ENCODE measurements around the gene MDH2. TPM values are rescaled to one million over a fixed set of nuclear protein-coding genes. Genes with fewer than 3 reads are reported as not detected.

MDH2 gene
- total RNA-seq, 1 experiment from 2014 or later = 313 TPM

DNA sequence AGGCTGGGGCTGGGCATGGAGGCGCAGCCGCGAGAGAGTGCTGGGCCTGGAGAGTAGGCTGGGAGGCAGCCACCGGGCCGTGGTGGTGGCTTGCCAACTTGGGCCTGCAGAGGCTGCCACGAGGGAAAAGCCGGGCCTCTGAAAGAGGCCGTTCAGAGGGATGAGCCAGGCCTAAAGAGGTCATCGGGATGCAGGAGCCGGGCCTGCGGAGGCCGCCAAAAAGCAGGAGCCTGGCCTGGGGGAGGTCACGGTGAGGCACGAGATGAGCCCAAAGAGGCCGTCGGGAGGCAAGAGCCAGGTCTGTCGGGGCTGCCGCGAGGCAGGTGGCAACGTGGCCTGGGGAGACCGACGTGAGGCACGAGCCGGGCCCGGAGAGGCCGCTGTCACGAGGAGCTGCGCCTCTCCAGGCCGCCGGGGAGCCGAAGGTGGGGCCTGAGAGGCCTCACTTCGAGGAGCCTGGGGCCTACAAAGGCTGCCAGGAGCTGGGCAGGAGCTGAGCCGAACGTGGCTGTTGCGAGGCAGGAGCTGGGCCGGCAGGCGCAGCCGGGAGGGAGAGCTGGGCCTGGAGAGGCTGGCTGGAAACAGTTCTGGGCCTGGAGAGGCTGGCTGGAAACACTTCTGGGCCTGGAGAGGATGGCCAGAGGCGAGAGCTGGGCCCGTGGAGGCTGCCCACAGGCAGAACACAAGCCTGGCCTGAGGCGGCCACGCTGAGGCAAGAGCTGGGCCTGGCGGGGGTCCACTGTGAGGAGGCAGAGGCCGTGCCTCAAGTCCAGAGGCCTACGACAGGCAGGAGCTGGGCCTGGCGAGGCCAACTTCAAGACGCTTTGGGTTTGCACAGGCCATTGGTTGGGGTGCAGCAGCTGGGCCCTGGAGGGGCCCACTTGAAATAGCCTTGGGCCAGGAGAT lies 24.6 kb downstream of the MDH2 start:
- POLR2A ChIA-PET = interaction anchor here (0.6 kb wide), 1 partner anchor 56 kb away, joined by 3 read pairs; no protein-coding TSS in a partner anchor
- no peaks in the 10 kb centered on the region for H3K9me3 Mint-ChIP-seq (ENCODE audit: unreplicated experiment)
- CTCF ChIA-PET = no interaction called here

DNA sequence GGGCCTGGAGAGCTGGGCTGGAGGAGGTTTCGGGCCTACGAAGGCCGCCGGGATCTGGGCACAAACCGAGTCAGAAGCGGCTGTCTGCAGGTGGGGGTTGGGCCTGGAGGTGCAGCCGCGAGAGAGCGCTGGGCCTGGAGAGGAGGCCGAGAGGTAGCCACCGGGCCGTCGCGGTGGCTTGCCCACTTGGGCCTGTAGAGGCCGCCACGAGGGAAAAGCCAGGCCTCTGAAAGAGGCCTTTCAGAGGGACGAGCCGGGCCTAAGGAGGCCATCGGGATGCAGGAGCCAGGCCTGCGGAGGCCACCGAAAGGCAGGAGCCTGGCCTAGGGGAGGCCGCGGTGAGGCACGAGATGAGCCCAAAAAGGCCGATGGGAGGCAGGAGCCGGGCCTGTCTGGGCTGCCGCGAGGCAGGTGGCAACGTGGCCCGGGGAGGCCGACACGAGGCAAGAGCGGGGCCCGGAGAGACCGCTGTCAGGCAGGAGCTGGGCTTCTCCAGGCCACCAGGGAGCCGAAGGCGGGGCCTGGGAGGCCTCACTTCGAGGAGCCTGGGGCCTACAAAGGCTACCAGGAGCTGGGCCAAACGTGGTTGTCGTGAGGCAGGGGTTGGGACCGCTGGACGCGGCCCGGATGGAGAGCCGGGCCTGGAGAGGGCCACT lies 25.6 kb downstream of the MDH2 start:
- ChIA-PET POLR2A (no interaction called here), CTCF (interaction anchor here (0.6 kb wide), 1 partner anchor 52 kb away, joined by 4 read pairs; no protein-coding TSS in a partner anchor)
- Histone ChIP-seq H3K27me3 (replicated peaks; ENCODE audit: control insufficient read depth, insufficient read depth, low read length) (no peaks in the 10 kb centered on the region), H3K36me3 (ENCODE audit: control insufficient read depth, insufficient read depth, low read length) (no peaks in the 10 kb centered on the region), H3K4me1 (no peaks in the 10 kb centered on the region), H3K4me3 (ENCODE audit: low read depth, low read length) (no peak overlapping the region), H3K9me3 (no peaks in the 10 kb centered on the region)
- Mint-ChIP-seq H3K9me3 (ENCODE audit: unreplicated experiment) (no peaks in the 10 kb centered on the region), H3K4me1 (ENCODE audit: low read depth, unreplicated experiment) (no peaks in the 10 kb centered on the region), H3K27me3 (ENCODE audit: insufficient read depth, unreplicated experiment) (no peaks in the 10 kb centered on the region), H3K4me3 (ENCODE audit: unreplicated experiment) (no peak overlapping the region), H3K36me3 (ENCODE audit: insufficient read depth, unreplicated experiment) (no peaks in the 10 kb centered on the region), H3K27ac (ENCODE audit: unreplicated experiment) (no peak overlapping the region)
- no peak for DNase-seq
- intact Hi-C loops (cut with micrococcal nuclease; ENCODE audit: unreplicated experiment) = no loop called here
- no TSS peak for BruUV-seq (replicated peaks)
- TF ChIP-seq, protein P1, sequence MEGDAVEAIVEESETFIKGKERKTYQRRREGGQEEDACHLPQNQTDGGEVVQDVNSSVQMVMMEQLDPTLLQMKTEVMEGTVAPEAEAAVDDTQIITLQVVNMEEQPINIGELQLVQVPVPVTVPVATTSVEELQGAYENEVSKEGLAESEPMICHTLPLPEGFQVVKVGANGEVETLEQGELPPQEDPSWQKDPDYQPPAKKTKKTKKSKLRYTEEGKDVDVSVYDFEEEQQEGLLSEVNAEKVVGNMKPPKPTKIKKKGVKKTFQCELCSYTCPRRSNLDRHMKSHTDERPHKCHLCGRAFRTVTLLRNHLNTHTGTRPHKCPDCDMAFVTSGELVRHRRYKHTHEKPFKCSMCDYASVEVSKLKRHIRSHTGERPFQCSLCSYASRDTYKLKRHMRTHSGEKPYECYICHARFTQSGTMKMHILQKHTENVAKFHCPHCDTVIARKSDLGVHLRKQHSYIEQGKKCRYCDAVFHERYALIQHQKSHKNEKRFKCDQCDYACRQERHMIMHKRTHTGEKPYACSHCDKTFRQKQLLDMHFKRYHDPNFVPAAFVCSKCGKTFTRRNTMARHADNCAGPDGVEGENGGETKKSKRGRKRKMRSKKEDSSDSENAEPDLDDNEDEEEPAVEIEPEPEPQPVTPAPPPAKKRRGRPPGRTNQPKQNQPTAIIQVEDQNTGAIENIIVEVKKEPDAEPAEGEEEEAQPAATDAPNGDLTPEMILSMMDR (IDR thresholded peaks at IDR 0.05; ENCODE audit: insufficient read depth in 1 of 2, low read depth in 1 of 2, low read length in 1 of 2, severe bottlenecking in 1 of 2, unreplicated experiment in 1 of 2) = no peak

More for the DNA sequence above, 24.6 kb downstream of the MDH2 start:
- no peaks in the 10 kb centered on the region for H3K9me3 ChIP-seq
- H3K36me3 Mint-ChIP-seq (ENCODE audit: insufficient read depth, unreplicated experiment) = no peaks in the 10 kb centered on the region
- no peak overlapping the region for H3K4me3 Mint-ChIP-seq (ENCODE audit: unreplicated experiment)
- no peaks in the 10 kb centered on the region for H3K36me3 ChIP-seq (ENCODE audit: control insufficient read depth, insufficient read depth, low read length)
- H3K4me1 Mint-ChIP-seq (ENCODE audit: low read depth, unreplicated experiment) = no peaks in the 10 kb centered on the region
- no TSS peak for BruUV-seq (replicated peaks)
- no peaks in the 10 kb centered on the region for H3K27me3 Mint-ChIP-seq (ENCODE audit: insufficient read depth, unreplicated experiment)
- intact Hi-C loops (cut with micrococcal nuclease; ENCODE audit: unreplicated experiment) = no loop called here
- H3K27me3 ChIP-seq (replicated peaks; ENCODE audit: control insufficient read depth, insufficient read depth, low read length) = no peaks in the 10 kb centered on the region
- DNase-seq = no peak
- TF ChIP-seq, protein P1 (IDR thresholded peaks at IDR 0.05; ENCODE audit: insufficient read depth in 1 of 2, low read depth in 1 of 2, low read length in 1 of 2, severe bottlenecking in 1 of 2, unreplicated experiment in 1 of 2) = no peak
- H3K27ac Mint-ChIP-seq (ENCODE audit: unreplicated experiment) = no peak overlapping the region
- no peak overlapping the region for H3K4me3 ChIP-seq (ENCODE audit: low read depth, low read length)
- H3K4me1 ChIP-seq = no peaks in the 10 kb centered on the region

DNA sequence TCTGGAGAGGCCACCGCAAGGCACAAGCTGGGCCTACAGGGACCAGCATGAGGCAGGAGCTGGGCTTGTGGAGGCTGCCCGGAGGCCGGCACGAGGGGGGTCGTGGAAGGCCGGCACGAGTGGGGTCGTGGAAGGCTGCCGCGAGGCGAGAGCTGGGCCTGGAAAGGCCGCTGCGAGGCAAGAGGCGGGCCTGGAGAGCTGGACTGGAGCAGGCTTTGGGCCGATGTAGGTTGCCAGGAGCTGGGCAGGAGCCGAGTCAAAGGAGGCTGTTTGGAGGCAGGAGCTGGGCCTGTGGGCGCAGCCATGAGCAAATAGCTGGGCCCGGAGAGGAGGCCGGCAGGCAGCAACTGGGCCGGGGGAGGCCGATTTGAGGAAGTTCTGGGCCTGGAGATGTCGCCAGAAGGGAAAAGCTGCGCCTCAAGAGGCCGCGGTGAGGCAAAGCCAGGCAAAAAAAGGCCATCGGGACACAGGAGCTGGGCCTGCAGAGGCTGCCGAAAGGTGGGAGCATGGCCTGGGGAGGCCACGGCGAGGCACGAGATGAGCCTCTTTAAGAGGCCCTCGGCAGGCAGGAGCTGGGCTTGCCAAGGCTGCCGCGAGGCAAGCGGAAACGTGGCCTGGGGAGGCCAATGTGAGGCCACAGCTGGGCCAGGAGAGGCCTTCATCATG lies 26.5 kb downstream of the MDH2 start:
- H3K27ac Mint-ChIP-seq (ENCODE audit: unreplicated experiment) = no peak overlapping the region
- no peak for DNase-seq
- H3K4me1 Mint-ChIP-seq (ENCODE audit: low read depth, unreplicated experiment) = no peaks in the 10 kb centered on the region
- no peaks in the 10 kb centered on the region for H3K4me1 ChIP-seq
- intact Hi-C loops (cut with micrococcal nuclease; ENCODE audit: unreplicated experiment) = no loop called here
- TF ChIP-seq, protein P1 (IDR thresholded peaks at IDR 0.05; ENCODE audit: insufficient read depth in 1 of 2, low read depth in 1 of 2, low read length in 1 of 2, severe bottlenecking in 1 of 2, unreplicated experiment in 1 of 2) = no peak
- H3K9me3 Mint-ChIP-seq (ENCODE audit: unreplicated experiment) = no peaks in the 10 kb centered on the region
- no peak overlapping the region for H3K4me3 ChIP-seq (ENCODE audit: low read depth, low read length)
- no peaks in the 10 kb centered on the region for H3K36me3 ChIP-seq (ENCODE audit: control insufficient read depth, insufficient read depth, low read length)
- no peaks in the 10 kb centered on the region for H3K27me3 ChIP-seq (replicated peaks; ENCODE audit: control insufficient read depth, insufficient read depth, low read length)
- ChIA-PET CTCF (no interaction called here), POLR2A (no interaction called here)
- H3K36me3 Mint-ChIP-seq (ENCODE audit: insufficient read depth, unreplicated experiment) = no peaks in the 10 kb centered on the region
- BruUV-seq (replicated peaks) = no TSS peak
- no peak overlapping the region for H3K4me3 Mint-ChIP-seq (ENCODE audit: unreplicated experiment)
- no peaks in the 10 kb centered on the region for H3K27me3 Mint-ChIP-seq (ENCODE audit: insufficient read depth, unreplicated experiment)
- H3K9me3 ChIP-seq = no peaks in the 10 kb centered on the region

All from Caco-2 (cell line).